ENCODE results near the gene ZNF346.

DNA sequence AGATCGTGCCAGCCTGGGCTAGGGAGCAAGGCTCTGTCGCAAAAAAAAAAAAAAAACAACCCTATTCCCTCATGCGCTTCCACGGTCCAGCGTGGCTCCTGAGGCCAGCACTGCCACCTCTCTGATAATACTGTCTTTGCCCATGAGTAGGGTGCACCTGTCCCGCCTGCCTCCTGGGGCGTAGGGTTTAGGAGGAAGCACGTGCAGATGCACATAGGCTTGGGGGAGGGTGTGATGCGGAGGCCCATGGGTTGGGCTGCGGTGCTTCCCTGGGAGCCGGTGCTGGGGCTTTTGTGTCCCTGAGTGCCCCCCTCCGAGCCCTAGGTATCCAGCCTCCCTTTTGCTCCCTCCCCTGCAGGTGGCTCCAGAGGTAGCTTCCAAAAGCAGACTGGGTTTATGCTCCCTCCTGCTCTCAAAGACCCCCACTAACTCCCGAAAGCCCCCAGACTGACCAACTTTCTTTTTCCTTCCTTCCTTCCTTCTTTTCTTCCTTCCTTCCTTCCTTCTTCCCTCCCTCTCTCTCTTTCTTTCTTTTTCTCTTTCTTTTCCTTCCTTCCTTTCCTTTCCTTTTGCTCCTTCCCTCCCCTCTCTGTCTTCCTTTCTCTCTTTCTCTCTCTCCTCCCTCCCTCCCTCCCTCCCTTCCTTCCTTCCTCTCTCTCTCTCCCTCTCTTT lies 77.1 kb downstream of the ZNF346 start:
- TF ChIP-seq SMAD1 (CRISPR knock-in tag; IDR thresholded peaks at IDR 0.05; ENCODE audit: borderline replicate concordance, low read depth) (no peak), XBP1 (CRISPR knock-in tag; IDR thresholded peaks at IDR 0.05) (no peak), NR3C1 (CRISPR knock-in tag; IDR thresholded peaks at IDR 0.05) (no peak), RAD51 (IDR thresholded peaks at IDR 0.05; ENCODE audit: borderline replicate concordance) (no peak), ZZZ3 (CRISPR knock-in tag; IDR thresholded peaks at IDR 0.05; ENCODE audit: borderline replicate concordance) (no peak), ZNF431 (CRISPR knock-in tag; IDR thresholded peaks at IDR 0.05; ENCODE audit: borderline replicate concordance, low read depth) (no peak), BCL6 (CRISPR knock-in tag; IDR thresholded peaks at IDR 0.05) (no peak)
- TF ChIP-seq, protein P1, sequence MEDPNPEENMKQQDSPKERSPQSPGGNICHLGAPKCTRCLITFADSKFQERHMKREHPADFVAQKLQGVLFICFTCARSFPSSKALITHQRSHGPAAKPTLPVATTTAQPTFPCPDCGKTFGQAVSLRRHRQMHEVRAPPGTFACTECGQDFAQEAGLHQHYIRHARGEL (CRISPR knock-in tag; IDR thresholded peaks at IDR 0.05), result no peak
- TF ChIP-seq, protein P2, sequence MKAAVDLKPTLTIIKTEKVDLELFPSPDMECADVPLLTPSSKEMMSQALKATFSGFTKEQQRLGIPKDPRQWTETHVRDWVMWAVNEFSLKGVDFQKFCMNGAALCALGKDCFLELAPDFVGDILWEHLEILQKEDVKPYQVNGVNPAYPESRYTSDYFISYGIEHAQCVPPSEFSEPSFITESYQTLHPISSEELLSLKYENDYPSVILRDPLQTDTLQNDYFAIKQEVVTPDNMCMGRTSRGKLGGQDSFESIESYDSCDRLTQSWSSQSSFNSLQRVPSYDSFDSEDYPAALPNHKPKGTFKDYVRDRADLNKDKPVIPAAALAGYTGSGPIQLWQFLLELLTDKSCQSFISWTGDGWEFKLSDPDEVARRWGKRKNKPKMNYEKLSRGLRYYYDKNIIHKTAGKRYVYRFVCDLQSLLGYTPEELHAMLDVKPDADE (CRISPR knock-in tag; IDR thresholded peaks at IDR 0.05), result no peak
